Measurements from ENCODE around the gene CBX1.
A peak's percentile ranks its signal among the peaks of the same experiment; 100 is the strongest.

CBX1 gene

GRCh38 chr17:48024149-48025039 is 76.9 kb downstream of the CBX1 start:
- peak; percentile 25 for DNase-seq

GRCh38 chr17:48023400-48024148 is 77.7 kb downstream of the CBX1 start:
- DNase-seq: peak; percentile 38

- no peak for DNase-seq
These were observed 78.4 kb downstream of the CBX1 start for GRCh38 chr17:48022901-48023300.

GRCh38 chr17:48021934-48022333 is 79.3 kb downstream of the CBX1 start:
- no peak for DNase-seq

All from stimulated activated CD4-positive, alpha-beta T cell treated with anti-CD3 and anti-CD28 coated beads, Interleukin-1b, Interleukin-23, amount 100 ng/mL, for 48 hours (primary cell).